ENCODE measurements around the gene IL10RB.

GRCh38 chr21:33327792-33328433 is 61.7 kb downstream of the IL10RB start:
- no peak for TF ChIP-seq CTCF (IDR thresholded peaks at IDR 0.05)
- no peak for TF ChIP-seq EP300 (IDR thresholded peaks at IDR 0.05)

All from ovary (tissue), 3 donors.